ENCODE measurements around the gene TRAF3IP1.
A peak's percentile ranks its signal among the peaks of the same experiment; 100 is the strongest.

Gene TRAF3IP1

DNA sequence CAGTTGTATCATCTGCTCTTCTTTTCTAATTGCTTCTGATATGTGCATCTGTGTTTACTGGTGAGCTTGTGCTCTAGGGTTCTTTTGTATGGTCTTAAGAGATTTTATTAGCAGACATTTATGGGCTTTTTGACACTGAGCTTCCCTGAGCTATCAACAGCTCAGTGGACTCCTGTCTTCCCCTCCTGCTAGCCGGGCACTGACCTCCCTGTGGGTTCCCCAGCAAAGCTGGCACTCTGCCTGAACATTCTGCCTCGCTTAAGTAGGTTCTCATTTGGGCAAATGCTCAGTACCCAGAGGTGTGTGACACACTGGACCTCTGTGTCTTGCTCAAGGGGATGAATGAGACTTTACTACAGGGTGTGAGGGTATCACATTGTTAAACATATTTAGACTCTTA, 15.8 kb downstream of the TRAF3IP1 start:
- H3K4me3 ChIP-seq (ENCODE audit: control insufficient read depth in 1 of 7, extremely low read depth in 1 of 7, insufficient read depth in 4 of 7, low read depth in 2 of 7, low read length in 6 of 7) = no peak overlapping the region
- H3K27ac ChIP-seq (ENCODE audit: insufficient read depth in 1 of 2, low read depth in 1 of 2, low read length in 2 of 2, poor library complexity in 1 of 2, severe bottlenecking in 2 of 2) = no peak overlapping the region
- CTCF ChIA-PET = interaction anchor here (0.6 kb wide), 1 partner anchor 12 kb away, joined by 3 read pairs; no protein-coding TSS in a partner anchor
- H3K4me1 ChIP-seq (ENCODE audit: control extremely low read depth in 1 of 4, control insufficient read depth in 4 of 4, insufficient read depth in 4 of 4, low read length in 3 of 4) = no peaks in the 10 kb centered on the region
- POLR2A ChIA-PET = interaction anchor here (0.5 kb wide), 1 partner anchor 8 kb away, joined by 3 read pairs; no protein-coding TSS in a partner anchor
- DNase-seq = no peak
- H3K9me3 ChIP-seq (ENCODE audit: control extremely low read depth in 1 of 5, control insufficient read depth in 4 of 5, insufficient read depth in 2 of 5, low read depth in 1 of 5, low read length in 4 of 5) = no peaks in the 10 kb centered on the region
- WGBS (ENCODE audit: insufficient coverage) = 90% methylated on average over 2 of the region's 2 CpGs
- H3K27me3 ChIP-seq (replicated peaks in 2 of 5; ENCODE audit: control insufficient read depth in 4 of 5, insufficient read depth in 5 of 5, low read length in 4 of 5) = no peaks in the 10 kb centered on the region
- H3K36me3 ChIP-seq (ENCODE audit: control insufficient read depth in 4 of 4, insufficient read depth in 4 of 4, low read length in 3 of 4) = peaks cover 0 to 20% (median 14%) of the 10 kb centered on the region in 4 experiments

DNA sequence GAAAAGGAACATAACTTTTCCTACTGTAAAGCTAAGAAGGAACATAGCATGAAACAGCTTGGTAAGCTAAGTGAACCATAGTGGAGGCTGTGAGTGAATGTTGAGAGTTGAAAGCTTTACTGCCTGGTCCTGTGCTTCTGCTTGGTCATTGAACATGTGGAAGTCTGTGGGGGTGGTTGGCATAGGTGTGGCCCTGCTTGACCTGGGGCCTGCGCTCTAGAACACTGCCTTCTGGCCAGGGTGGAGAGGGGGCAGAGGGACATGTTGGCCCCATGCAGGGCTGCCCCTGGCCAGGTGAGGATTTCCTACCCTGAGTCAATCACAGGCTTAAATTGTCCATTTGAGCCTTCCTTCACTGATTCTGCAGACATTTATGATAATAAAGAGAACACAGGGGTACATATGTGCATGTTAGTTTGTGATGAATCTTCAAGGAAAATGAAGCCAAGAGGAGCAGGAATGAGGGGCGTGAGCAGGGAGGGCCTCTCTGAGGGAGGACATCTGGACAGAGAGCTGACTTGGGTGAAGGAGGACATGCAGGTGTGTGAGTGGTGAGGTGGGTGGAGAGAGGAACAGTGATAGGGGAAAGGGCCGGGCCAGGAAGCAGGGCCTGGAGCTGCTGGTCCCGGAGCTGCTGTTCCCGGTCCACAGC, 16.6 kb downstream of the TRAF3IP1 start:
- Histone ChIP-seq H3K4me3 (ENCODE audit: control insufficient read depth in 1 of 7, extremely low read depth in 1 of 7, insufficient read depth in 4 of 7, low read depth in 2 of 7, low read length in 6 of 7) (no peak overlapping the region), H3K27ac (ENCODE audit: insufficient read depth in 1 of 2, low read depth in 1 of 2, low read length in 2 of 2, poor library complexity in 1 of 2, severe bottlenecking in 2 of 2) (no peak overlapping the region), H3K4me1 (ENCODE audit: control extremely low read depth in 1 of 4, control insufficient read depth in 4 of 4, insufficient read depth in 4 of 4, low read length in 3 of 4) (no peaks in the 10 kb centered on the region), H3K9me3 (ENCODE audit: control extremely low read depth in 1 of 5, control insufficient read depth in 4 of 5, insufficient read depth in 2 of 5, low read depth in 1 of 5, low read length in 4 of 5) (no peaks in the 10 kb centered on the region), H3K36me3 (ENCODE audit: control insufficient read depth in 4 of 4, insufficient read depth in 4 of 4, low read length in 3 of 4) (peaks cover 0 to 19% (median 14%) of the 10 kb centered on the region in 4 experiments), H3K27me3 (replicated peaks in 2 of 5; ENCODE audit: control insufficient read depth in 4 of 5, insufficient read depth in 5 of 5, low read length in 4 of 5) (no peaks in the 10 kb centered on the region)
- DNase-seq = no peak
- 98% methylated on average over 4 of the region's 5 CpGs for WGBS (ENCODE audit: insufficient coverage)
- POLR2A ChIA-PET = no interaction called here
- CTCF ChIA-PET = interaction anchor here (0.6 to 2.3 kb wide), 3 partner anchors 11 to 82 kb away, joined by 3 to 6 read pairs (median 5); no protein-coding TSS in a partner anchor

DNA sequence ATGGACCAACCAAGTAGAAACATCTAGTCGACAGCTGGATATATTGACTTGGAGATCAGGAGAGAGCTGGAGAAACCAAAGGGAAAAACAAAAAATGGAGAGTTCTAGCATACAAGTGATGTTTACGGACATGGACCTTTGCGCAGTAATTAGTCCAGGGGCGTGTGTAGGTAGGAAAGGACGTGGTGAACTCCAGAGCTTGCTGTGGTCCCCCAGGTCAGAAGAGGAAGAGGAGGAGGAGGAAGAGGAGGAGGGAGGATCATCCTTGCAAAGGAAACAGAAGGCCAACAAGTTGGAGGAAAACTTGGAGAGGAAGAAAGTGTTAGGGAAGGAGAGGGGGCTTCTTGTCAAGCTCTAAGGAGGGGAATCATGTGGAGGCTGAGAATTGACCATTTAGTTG, 17.5 kb downstream of the TRAF3IP1 start:
- ChIA-PET CTCF (interaction anchor here (0.9 to 2.5 kb wide), 4 partner anchors 11 to 83 kb away, joined by 3 to 8 read pairs (median 6); no protein-coding TSS in a partner anchor), POLR2A (no interaction called here)
- Histone ChIP-seq H3K4me3 (ENCODE audit: control insufficient read depth in 1 of 7, extremely low read depth in 1 of 7, insufficient read depth in 4 of 7, low read depth in 2 of 7, low read length in 6 of 7) (no peak overlapping the region), H3K27me3 (replicated peaks in 2 of 5; ENCODE audit: control insufficient read depth in 4 of 5, insufficient read depth in 5 of 5, low read length in 4 of 5) (no peaks in the 10 kb centered on the region), H3K27ac (ENCODE audit: insufficient read depth in 1 of 2, low read depth in 1 of 2, low read length in 2 of 2, poor library complexity in 1 of 2, severe bottlenecking in 2 of 2) (no peak overlapping the region), H3K4me1 (ENCODE audit: control extremely low read depth in 1 of 4, control insufficient read depth in 4 of 4, insufficient read depth in 4 of 4, low read length in 3 of 4) (no peaks in the 10 kb centered on the region), H3K9me3 (ENCODE audit: control extremely low read depth in 1 of 5, control insufficient read depth in 4 of 5, insufficient read depth in 2 of 5, low read depth in 1 of 5, low read length in 4 of 5) (no peaks in the 10 kb centered on the region), H3K36me3 (ENCODE audit: control insufficient read depth in 4 of 4, insufficient read depth in 4 of 4, low read length in 3 of 4) (peaks cover 0 to 19% (median 12%) of the 10 kb centered on the region in 4 experiments)
- WGBS (ENCODE audit: insufficient coverage) = 93% methylated on average over 5 of the region's 5 CpGs
- no peak for DNase-seq

DNA sequence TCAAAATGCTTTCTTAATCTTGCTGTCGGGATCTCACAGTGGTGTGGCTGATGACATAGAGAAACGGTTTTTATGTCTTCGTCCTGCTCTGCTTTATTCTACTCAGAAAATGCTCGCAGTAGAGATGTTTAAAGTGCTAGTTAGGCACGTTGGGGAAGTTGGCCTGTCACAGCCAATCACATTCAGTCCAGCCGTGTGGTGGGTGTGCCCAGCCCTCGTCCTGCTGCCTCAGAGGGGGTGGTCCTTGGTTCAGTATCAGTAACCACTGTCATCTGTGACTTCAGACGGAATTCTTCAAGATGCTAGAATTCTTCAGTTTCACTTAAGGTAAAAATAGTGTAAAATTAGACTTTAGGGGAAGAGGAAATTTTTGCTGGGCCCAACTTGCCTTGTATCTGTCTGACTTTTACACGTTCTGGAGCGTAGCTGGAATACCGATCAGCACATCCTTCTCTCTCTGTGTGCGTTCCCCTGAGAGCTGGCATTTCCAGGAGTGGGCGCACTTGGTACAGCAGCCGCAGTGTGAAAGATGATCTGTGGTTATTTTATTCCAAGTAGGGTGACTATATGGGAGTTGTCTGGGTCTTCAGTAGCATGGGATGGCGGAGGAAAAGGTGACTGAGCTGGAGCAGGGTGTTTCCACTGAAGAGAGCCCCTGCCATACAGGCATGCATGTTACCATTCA, 18.5 kb downstream of the TRAF3IP1 start:
- no peak for DNase-seq
- ChIA-PET CTCF (interaction anchor here (1.4 to 2.5 kb wide), 3 partner anchors 14 to 84 kb away, joined by 5 to 8 read pairs (median 6); no protein-coding TSS in a partner anchor), POLR2A (no interaction called here)
- H3K9me3 ChIP-seq (ENCODE audit: control extremely low read depth in 1 of 5, control insufficient read depth in 4 of 5, insufficient read depth in 2 of 5, low read depth in 1 of 5, low read length in 4 of 5) = no peaks in the 10 kb centered on the region
- 87% methylated on average over 10 of the region's 15 CpGs for WGBS (ENCODE audit: insufficient coverage)
- H3K27me3 ChIP-seq (replicated peaks in 2 of 5; ENCODE audit: control insufficient read depth in 4 of 5, insufficient read depth in 5 of 5, low read length in 4 of 5) = no peaks in the 10 kb centered on the region
- H3K4me1 ChIP-seq (ENCODE audit: control extremely low read depth in 1 of 4, control insufficient read depth in 4 of 4, insufficient read depth in 4 of 4, low read length in 3 of 4) = no peaks in the 10 kb centered on the region
- no peak overlapping the region for H3K27ac ChIP-seq (ENCODE audit: insufficient read depth in 1 of 2, low read depth in 1 of 2, low read length in 2 of 2, poor library complexity in 1 of 2, severe bottlenecking in 2 of 2)
- no peak overlapping the region for H3K4me3 ChIP-seq (ENCODE audit: control insufficient read depth in 1 of 7, extremely low read depth in 1 of 7, insufficient read depth in 4 of 7, low read depth in 2 of 7, low read length in 6 of 7)
- H3K36me3 ChIP-seq (ENCODE audit: control insufficient read depth in 4 of 4, insufficient read depth in 4 of 4, low read length in 3 of 4) = peaks cover 0 to 19% (median 9%) of the 10 kb centered on the region in 4 experiments

DNA sequence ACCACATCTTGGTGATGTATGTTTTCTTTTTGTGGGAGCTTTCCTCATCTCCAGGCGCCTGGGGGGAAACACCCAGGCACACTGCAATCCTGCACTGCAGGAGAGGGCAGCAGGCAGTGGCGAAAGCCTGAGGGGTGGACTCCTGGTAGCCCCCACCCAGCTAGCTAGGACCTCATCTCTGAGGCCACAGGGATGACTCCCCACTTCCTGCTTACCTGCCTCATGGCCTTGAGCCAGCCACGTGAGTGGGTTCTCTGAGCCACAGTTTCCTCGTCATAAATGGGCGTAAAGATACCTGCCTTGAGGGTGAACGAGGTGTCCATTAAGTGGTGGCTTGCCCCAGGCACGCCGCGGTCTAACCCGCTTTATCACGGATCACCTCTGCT, 19.1 kb downstream of the TRAF3IP1 start:
- DNase-seq = no peak
- no peaks in the 10 kb centered on the region for H3K9me3 ChIP-seq (ENCODE audit: control extremely low read depth in 1 of 5, control insufficient read depth in 4 of 5, insufficient read depth in 2 of 5, low read depth in 1 of 5, low read length in 4 of 5)
- no peak overlapping the region for H3K27ac ChIP-seq (ENCODE audit: insufficient read depth in 1 of 2, low read depth in 1 of 2, low read length in 2 of 2, poor library complexity in 1 of 2, severe bottlenecking in 2 of 2)
- WGBS (ENCODE audit: insufficient coverage) = 94% methylated on average over 11 of the region's 11 CpGs
- no peaks in the 10 kb centered on the region for H3K4me1 ChIP-seq (ENCODE audit: control extremely low read depth in 1 of 4, control insufficient read depth in 4 of 4, insufficient read depth in 4 of 4, low read length in 3 of 4)
- POLR2A ChIA-PET = no interaction called here
- no peak overlapping the region for H3K4me3 ChIP-seq (ENCODE audit: control insufficient read depth in 1 of 7, extremely low read depth in 1 of 7, insufficient read depth in 4 of 7, low read depth in 2 of 7, low read length in 6 of 7)
- H3K27me3 ChIP-seq (replicated peaks in 2 of 5; ENCODE audit: control insufficient read depth in 4 of 5, insufficient read depth in 5 of 5, low read length in 4 of 5) = no peaks in the 10 kb centered on the region
- CTCF ChIA-PET = interaction anchor here (2.5 kb wide), 1 partner anchor 17 kb away, joined by 8 read pairs; no protein-coding TSS in a partner anchor
- peaks cover 0 to 14% (median 7%) of the 10 kb centered on the region in 4 experiments for H3K36me3 ChIP-seq (ENCODE audit: control insufficient read depth in 4 of 4, insufficient read depth in 4 of 4, low read length in 3 of 4)

DNA sequence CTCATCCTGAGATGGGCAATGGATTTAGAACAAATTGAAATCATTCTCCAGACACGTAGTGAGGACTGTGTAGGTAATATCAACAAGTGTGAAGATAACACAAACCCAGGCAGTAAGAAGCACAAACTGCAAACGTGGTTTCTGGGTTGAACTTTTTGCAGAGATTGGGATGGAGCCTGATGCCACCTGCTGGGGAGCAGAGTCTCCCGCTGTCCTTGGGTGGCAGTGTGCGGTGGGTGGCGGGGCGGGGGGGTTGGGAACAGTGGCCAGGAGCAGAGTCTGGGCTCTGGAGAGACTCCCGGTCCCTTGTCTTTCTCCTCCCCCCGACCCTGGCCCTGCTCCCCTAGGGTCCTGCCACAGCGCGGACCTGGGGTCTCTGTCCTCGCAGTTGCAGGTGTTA, 19.5 kb downstream of the TRAF3IP1 start:
- peaks cover 0 to 12% (median 5%) of the 10 kb centered on the region in 4 experiments for H3K36me3 ChIP-seq (ENCODE audit: control insufficient read depth in 4 of 4, insufficient read depth in 4 of 4, low read length in 3 of 4)
- H3K9me3 ChIP-seq (ENCODE audit: control extremely low read depth in 1 of 5, control insufficient read depth in 4 of 5, insufficient read depth in 2 of 5, low read depth in 1 of 5, low read length in 4 of 5) = no peaks in the 10 kb centered on the region
- H3K4me1 ChIP-seq (ENCODE audit: control extremely low read depth in 1 of 4, control insufficient read depth in 4 of 4, insufficient read depth in 4 of 4, low read length in 3 of 4) = no peaks in the 10 kb centered on the region
- no peak overlapping the region for H3K27ac ChIP-seq (ENCODE audit: insufficient read depth in 1 of 2, low read depth in 1 of 2, low read length in 2 of 2, poor library complexity in 1 of 2, severe bottlenecking in 2 of 2)
- ChIA-PET POLR2A (no interaction called here), CTCF (interaction anchor here (1.0 to 2.5 kb wide), 3 partner anchors 16 to 75 kb away, joined by 3 to 8 read pairs (median 4); no protein-coding TSS in a partner anchor)
- WGBS (ENCODE audit: insufficient coverage) = 92% methylated on average over 9 of the region's 11 CpGs
- peak in 2 of 3 donors; percentile 12 to 15 for DNase-seq
- H3K27me3 ChIP-seq (replicated peaks in 2 of 5; ENCODE audit: control insufficient read depth in 4 of 5, insufficient read depth in 5 of 5, low read length in 4 of 5) = no peaks in the 10 kb centered on the region
- no peak overlapping the region for H3K4me3 ChIP-seq (ENCODE audit: control insufficient read depth in 1 of 7, extremely low read depth in 1 of 7, insufficient read depth in 4 of 7, low read depth in 2 of 7, low read length in 6 of 7)

DNA sequence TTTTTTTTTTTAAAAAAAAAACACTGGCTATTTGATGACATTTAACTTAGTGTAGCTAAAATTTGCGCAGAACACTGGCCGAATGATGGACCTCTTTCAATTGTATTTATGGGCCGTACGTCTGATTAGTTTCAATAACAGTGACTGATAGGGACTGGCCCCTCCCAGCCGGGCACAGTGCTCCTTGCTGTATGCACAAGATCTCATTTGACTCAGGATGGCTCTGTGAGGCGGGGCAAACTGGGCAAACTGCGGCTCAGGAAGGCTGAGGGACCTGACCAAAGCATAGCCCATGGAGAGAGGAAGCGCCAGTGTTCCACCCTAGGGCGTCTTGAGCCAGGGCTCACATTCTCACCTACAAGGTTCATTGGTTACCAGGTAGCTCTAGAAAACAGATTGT, 21.2 kb downstream of the TRAF3IP1 start:
- Histone ChIP-seq H3K27me3 (replicated peaks in 2 of 5; ENCODE audit: control insufficient read depth in 4 of 5, insufficient read depth in 5 of 5, low read length in 4 of 5) (no peaks in the 10 kb centered on the region), H3K9me3 (ENCODE audit: control extremely low read depth in 1 of 5, control insufficient read depth in 4 of 5, insufficient read depth in 2 of 5, low read depth in 1 of 5, low read length in 4 of 5) (no peaks in the 10 kb centered on the region), H3K4me3 (ENCODE audit: control insufficient read depth in 1 of 7, extremely low read depth in 1 of 7, insufficient read depth in 4 of 7, low read depth in 2 of 7, low read length in 6 of 7) (no peak overlapping the region), H3K4me1 (ENCODE audit: control extremely low read depth in 1 of 4, control insufficient read depth in 4 of 4, insufficient read depth in 4 of 4, low read length in 3 of 4) (no peaks in the 10 kb centered on the region), H3K36me3 (ENCODE audit: control insufficient read depth in 4 of 4, insufficient read depth in 4 of 4, low read length in 3 of 4) (peaks cover 0 to 12% (median 7%) of the 10 kb centered on the region in 4 experiments), H3K27ac (ENCODE audit: insufficient read depth in 1 of 2, low read depth in 1 of 2, low read length in 2 of 2, poor library complexity in 1 of 2, severe bottlenecking in 2 of 2) (no peak overlapping the region)
- DNase-seq = no peak
- CTCF ChIA-PET = interaction anchor here (0.8 to 1.5 kb wide), 3 partner anchors 77 to 123 kb away, joined by 4 to 6 read pairs (median 4); no protein-coding TSS in a partner anchor
- WGBS (ENCODE audit: insufficient coverage) = 92% methylated on average over 7 of the region's 9 CpGs
- POLR2A ChIA-PET = no interaction called here
